HEK293T (cell line): ENCODE data around the gene SFPQ.

Experiments
- CTCF ChIA-PET: fragments of 350-600 bp; formaldehyde crosslinking; extraction: SDS; loops from one replicate; lab custom pipeline; 2021; ENCODE audit warnings: antibody characterized with exemption, inconsistent platforms; lab: Yijun Ruan, JAX
- POLR2A ChIA-PET: fragments of 350-600 bp; formaldehyde crosslinking; extraction: SDS; loops from one replicate; lab custom pipeline; 2020; ENCODE audit warnings: antibody characterized with exemption, inconsistent platforms; lab: Yijun Ruan, JAX
- DNase-seq: peaks from one replicate; pipeline ENCODE4 v3.0.0; 2012; ENCODE audit warnings: mixed read lengths; ENCODE audit errors: extremely low spot score
- ARNT ChIP-seq: fragments of 450-650 bp; IDR thresholded peaks from 2 replicates; pipeline ENCODE4 v1.6.1; 2017; ENCODE audit warnings: mild to moderate bottlenecking
- BHLHE40 ChIP-seq: fragments of 450-650 bp; IDR thresholded peaks from 2 replicates; pipeline ENCODE4 v1.6.1; 2016; ENCODE audit warnings: mild to moderate bottlenecking, moderate library complexity, borderline replicate concordance
- CTBP1 ChIP-seq: fragments of 450-650 bp; IDR thresholded peaks from 2 replicates; pipeline ENCODE4 v1.6.1; 2016; ENCODE audit warnings: borderline replicate concordance
- ELF4 ChIP-seq: fragments of 450-650 bp; IDR thresholded peaks from 2 replicates; pipeline ENCODE4 v1.6.1; 2017; ENCODE audit warnings: antibody characterized with exemption
- FOXA1 ChIP-seq: fragments of 450-650 bp; IDR thresholded peaks from 2 replicates; pipeline ENCODE4 v1.6.1; 2016; ENCODE audit warnings: mild to moderate bottlenecking
- FOXK2 ChIP-seq: fragments of 450-650 bp; IDR thresholded peaks from 2 replicates; pipeline ENCODE4 v1.6.1; 2016; ENCODE audit warnings: mild to moderate bottlenecking
- FOXM1 ChIP-seq: fragments of 450-650 bp; IDR thresholded peaks from 2 replicates; pipeline ENCODE4 v1.6.1; 2017; ENCODE audit warnings: mild to moderate bottlenecking, borderline replicate concordance
- HDGF ChIP-seq: fragments of 450-650 bp; IDR thresholded peaks from 2 replicates; pipeline ENCODE4 v1.6.1; 2017; ENCODE audit warnings: antibody characterized with exemption, borderline replicate concordance
- L3MBTL2 ChIP-seq: fragments of 450-650 bp; conservative IDR thresholded peaks from 2 replicates; pipeline ENCODE4 v1.6.1; 2016; ENCODE audit warnings: mild to moderate bottlenecking
- LEF1 ChIP-seq: fragments of 450-650 bp; IDR thresholded peaks from 2 replicates; pipeline ENCODE4 v1.6.1; 2017; ENCODE audit warnings: mild to moderate bottlenecking, borderline replicate concordance
- NFRKB ChIP-seq: fragments of 450-650 bp; IDR thresholded peaks from 2 replicates; pipeline ENCODE4 v1.6.1; 2016; ENCODE audit warnings: mild to moderate bottlenecking, moderate library complexity
- SP1 ChIP-seq: fragments of 450-650 bp; IDR thresholded peaks from 2 replicates; pipeline ENCODE4 v1.6.1; 2017
- SUZ12 ChIP-seq: fragments of 450-650 bp; IDR thresholded peaks from 2 replicates; pipeline ENCODE4 v1.6.1; 2016; ENCODE audit warnings: mild to moderate bottlenecking
- TARDBP ChIP-seq: fragments of 450-650 bp; IDR thresholded peaks from 2 replicates; pipeline ENCODE4 v1.6.1; 2016
- ZNF384 ChIP-seq: fragments of 450-650 bp; IDR thresholded peaks from 2 replicates; pipeline ENCODE4 v1.6.1; 2016
- TF ChIP-seq, protein P1 (sequence below): fragments of 450-650 bp; IDR thresholded peaks from 2 replicates; pipeline ENCODE4 v1.6.1; 2016

SFPQ gene

DNA sequence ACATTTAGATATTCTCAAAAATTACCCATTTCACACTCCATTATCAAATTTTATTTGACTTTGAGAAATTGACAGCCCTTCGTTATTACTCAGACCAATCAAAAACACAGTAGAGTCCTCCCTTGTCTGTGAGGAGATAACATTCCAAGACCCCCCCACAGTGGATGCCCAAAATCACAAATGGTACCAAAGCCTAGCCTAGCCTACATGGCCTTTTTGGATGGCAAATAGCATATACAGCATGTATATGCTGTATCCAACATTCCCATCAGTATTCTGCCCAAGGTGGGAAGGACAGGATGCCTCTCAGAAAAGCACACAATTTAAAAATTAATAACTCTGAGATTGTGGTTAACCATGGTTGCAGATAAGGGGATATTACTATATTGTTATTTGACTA, 17.3 kb downstream of the SFPQ start:
- ChIA-PET CTCF (no interaction called here), POLR2A (no interaction called here)
- TF ChIP-seq, protein P1, sequence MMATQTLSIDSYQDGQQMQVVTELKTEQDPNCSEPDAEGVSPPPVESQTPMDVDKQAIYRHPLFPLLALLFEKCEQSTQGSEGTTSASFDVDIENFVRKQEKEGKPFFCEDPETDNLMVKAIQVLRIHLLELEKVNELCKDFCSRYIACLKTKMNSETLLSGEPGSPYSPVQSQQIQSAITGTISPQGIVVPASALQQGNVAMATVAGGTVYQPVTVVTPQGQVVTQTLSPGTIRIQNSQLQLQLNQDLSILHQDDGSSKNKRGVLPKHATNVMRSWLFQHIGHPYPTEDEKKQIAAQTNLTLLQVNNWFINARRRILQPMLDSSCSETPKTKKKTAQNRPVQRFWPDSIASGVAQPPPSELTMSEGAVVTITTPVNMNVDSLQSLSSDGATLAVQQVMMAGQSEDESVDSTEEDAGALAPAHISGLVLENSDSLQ = no peak
- TF ChIP-seq FOXA1 (no peak), FOXK2 (no peak), ELF4 (no peak), BHLHE40 (no peak), TARDBP (no peak), LEF1 (no peak)
- no peak for DNase-seq

DNA sequence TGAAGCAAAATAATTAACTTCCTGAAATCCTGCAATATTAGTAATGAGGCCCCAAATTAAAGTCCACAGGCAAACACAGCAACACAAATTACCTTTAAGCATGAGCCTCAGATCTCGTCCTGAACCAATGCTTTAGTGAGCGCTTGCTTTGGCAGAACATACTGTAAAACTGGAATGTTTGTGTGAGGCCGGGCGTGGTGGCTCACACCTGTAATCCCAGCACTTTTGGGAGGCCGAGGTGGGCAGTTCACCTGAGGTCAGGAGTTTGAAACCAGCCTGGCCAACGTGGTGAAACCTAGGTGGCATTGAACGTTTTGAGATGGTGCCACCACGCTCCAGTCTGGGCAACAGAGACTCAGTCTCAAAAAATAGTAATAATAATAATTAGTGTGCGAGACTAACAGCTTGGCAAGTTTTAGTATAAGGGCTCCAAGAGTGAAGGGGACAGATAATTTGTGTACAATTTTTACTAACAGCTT, 17.8 kb downstream of the SFPQ start:
- no peak for DNase-seq
- ChIA-PET POLR2A (no interaction called here), CTCF (no interaction called here)
- TF ChIP-seq FOXA1 = no peak
- TF ChIP-seq ELF4 = no peak
- TF ChIP-seq BHLHE40 = no peak
- TF ChIP-seq FOXK2 = no peak

DNA sequence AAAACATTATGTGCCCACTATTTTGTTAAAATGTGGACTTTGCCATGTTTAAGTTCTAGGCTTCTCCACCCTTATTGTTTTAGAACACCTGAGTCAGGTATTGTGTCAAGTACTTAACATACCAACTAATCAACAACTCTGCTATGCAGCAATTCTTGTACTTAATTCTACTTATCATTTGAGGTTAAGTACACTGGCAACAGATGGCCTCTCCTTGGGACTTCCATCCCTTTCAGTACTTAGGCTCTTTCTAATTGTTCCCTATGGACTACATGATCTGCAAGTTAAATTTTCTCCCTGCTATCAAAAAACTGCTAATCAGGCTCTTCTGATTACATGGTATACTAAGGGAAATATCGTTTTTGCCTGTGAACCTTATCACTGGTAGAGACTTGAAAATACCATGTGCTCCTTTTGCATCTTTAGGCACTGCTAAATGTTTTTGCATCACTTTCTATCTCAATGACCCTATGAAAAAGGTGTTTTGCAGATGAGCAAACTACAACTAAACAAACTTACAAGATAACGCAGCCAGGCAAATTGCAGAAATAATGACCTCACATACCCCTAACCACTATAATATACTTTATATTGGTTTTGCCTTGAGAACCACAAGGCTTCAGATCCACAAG, 18.9 kb downstream of the SFPQ start:
- CTCF ChIA-PET = no interaction called here
- DNase-seq = no peak
- TF ChIP-seq FOXM1 (no peak), TARDBP (no peak), ELF4 (0 out of 2 replicates have a peak, but pooled peaks have one; percentile 9)
- TF ChIP-seq, protein P1 = no peak
- POLR2A ChIA-PET = no interaction called here

DNA sequence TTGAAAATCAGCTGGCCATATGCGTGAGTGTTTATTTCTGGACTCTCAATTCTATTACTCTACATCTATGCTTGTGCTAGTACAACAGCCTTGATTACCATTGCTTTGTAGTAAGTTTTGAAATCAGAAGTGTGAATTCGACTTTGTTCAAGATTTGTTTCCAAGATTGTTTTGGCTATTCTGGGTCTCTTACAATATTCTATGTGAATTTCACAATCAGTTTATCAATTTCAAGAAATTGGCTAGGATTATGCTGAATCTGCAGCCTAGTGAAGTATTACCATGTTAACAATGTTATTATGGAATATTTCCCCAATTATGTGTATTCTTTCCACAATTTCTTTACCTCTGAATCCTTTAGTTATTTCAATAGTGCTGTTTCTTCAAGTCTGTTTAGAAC, 19.5 kb downstream of the SFPQ start:
- ChIA-PET CTCF (no interaction called here), POLR2A (interaction anchor here (0.8 kb wide), 1 partner anchor 314 kb away, joined by 3 read pairs; the partner anchor contains the start of gene SMIM12)
- TF ChIP-seq FOXM1 (no peak), CTBP1 (no peak), SP1 (no peak), NFRKB (no peak), TARDBP (no peak), BHLHE40 (no peak), ELF4 (no peak), SUZ12 (no peak), FOXK2 (no peak), ARNT (no peak), LEF1 (no peak), FOXA1 (no peak), HDGF (no peak), ZNF384 (no peak)
- TF ChIP-seq, protein P1 = no peak
- DNase-seq = no peak

DNA sequence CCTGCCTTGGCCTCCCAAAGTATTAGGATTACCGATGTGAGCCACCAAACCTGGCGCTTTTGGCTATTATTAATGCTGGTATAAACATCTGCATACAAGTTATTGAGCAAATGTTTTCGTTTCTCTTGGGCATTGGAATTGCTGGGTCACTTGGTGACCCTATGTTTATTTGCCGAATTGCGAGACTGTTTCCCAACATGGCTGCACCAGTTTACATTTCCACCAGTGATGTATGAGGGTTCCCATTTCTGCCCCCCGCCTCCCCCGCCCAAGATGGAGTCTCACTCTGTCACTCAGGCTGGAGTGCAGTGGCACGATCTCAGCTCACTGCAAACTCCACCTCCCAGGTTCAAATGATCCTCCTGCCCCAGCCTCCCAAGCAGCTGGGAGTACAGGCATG, 20.9 kb downstream of the SFPQ start:
- ChIA-PET POLR2A (interaction anchor here (1.3 kb wide), 1 partner anchor 19 kb away, joined by 3 read pairs; no protein-coding TSS in a partner anchor), CTCF (interaction anchor here (0.6 kb wide), 1 partner anchor 853 kb away, joined by 5 read pairs; no protein-coding TSS in a partner anchor)
- TF ChIP-seq CTBP1 (no peak), BHLHE40 (no peak), L3MBTL2 (no peak), LEF1 (no peak), FOXM1 (no peak), HDGF (no peak), ELF4 (no peak), FOXA1 (no peak), SP1 (no peak), ARNT (no peak)
- TF ChIP-seq, protein P1 = no peak
- DNase-seq = no peak

DNA sequence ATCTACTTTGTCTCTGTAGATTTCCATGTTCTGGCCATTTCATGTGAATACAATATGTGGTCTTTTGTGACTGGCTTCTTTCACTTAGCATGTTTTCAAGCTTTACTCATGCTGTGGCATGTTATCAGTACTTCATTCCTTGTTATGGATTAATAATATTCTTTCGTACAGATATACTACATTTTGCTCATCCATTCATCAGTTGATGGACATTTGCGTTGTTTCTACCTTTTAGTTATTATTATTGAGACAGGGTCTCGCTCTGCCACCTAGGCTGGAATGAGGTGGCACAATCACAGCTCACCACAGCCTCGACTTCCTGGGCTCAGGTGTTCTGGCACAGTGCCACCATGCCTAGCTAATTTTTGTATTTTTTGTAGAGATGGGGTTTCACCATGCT, 21.4 kb downstream of the SFPQ start:
- ChIA-PET CTCF (interaction anchor here (0.6 kb wide), 1 partner anchor 854 kb away, joined by 5 read pairs; no protein-coding TSS in a partner anchor), POLR2A (interaction anchor here (0.6 kb wide), 1 partner anchor 813 kb away, joined by 3 read pairs; no protein-coding TSS in a partner anchor)
- DNase-seq = no peak
- no peak for TF ChIP-seq SUZ12
- TF ChIP-seq, protein P1 = no peak
- no peak for TF ChIP-seq FOXA1
- no peak for TF ChIP-seq ELF4
